ENCODE results near the gene SLCO4C1. TPM values are rescaled to one million over a fixed set of nuclear protein-coding genes. Genes with fewer than 3 reads are reported as not detected.

Gene SLCO4C1
- total RNA-seq, 4 donors from 2014 or later = 0.09 to 0.76 TPM; not detected in 2

- TF ChIP-seq POLR2A (IDR thresholded peaks at IDR 0.05) = no peak
- TF ChIP-seq CTCF (IDR thresholded peaks at IDR 0.05) = no peak
- peak overlapping the region in 1 of 2 donors; percentile 1 for H3K4me3 ChIP-seq
- no peak for DNase-seq
- H3K27me3 ChIP-seq = no peaks in the 10 kb centered on the region
- H3K36me3 ChIP-seq = no peaks in the 10 kb centered on the region
- H3K27ac ChIP-seq = no peak overlapping the region
- H3K9me3 ChIP-seq = no peaks in the 10 kb centered on the region
- intact Hi-C loops (cut with DNase I; ENCODE audit: low total_unique reads) = no loop called here
- peaks cover 0 to 4% of the 10 kb centered on the region in 2 donors for H3K4me1 ChIP-seq
Measured at GRCh38 chr5:102295534-102296177, 428 bp downstream of the SLCO4C1 start.

GRCh38 chr5:102294886-102295395 is 1.1 kb downstream of the SLCO4C1 start:
- Histone ChIP-seq H3K9me3 (no peaks in the 10 kb centered on the region), H3K36me3 (no peaks in the 10 kb centered on the region), H3K4me1 (peaks cover 0 to 4% of the 10 kb centered on the region in 2 donors), H3K4me3 (no peak overlapping the region), H3K27me3 (no peaks in the 10 kb centered on the region), H3K27ac (no peak overlapping the region)
- DNase-seq = no peak
- intact Hi-C loops (cut with DNase I; ENCODE audit: low total_unique reads) = no loop called here
- TF ChIP-seq CTCF (IDR thresholded peaks at IDR 0.05) = no peak
- no peak for TF ChIP-seq POLR2A (IDR thresholded peaks at IDR 0.05)

- TF ChIP-seq CTCF (IDR thresholded peaks at IDR 0.05) = no peak
- no peak for TF ChIP-seq POLR2A (IDR thresholded peaks at IDR 0.05)
Measured at GRCh38 chr5:102290004-102290403, 6.1 kb downstream of the SLCO4C1 start.

GRCh38 chr5:102289251-102289899 is 6.7 kb downstream of the SLCO4C1 start:
- no peaks in the 10 kb centered on the region for H3K36me3 ChIP-seq
- no peak overlapping the region for H3K4me3 ChIP-seq
- H3K27me3 ChIP-seq = no peaks in the 10 kb centered on the region
- DNase-seq = no peak
- intact Hi-C loops (cut with DNase I; ENCODE audit: low total_unique reads) = no loop called here
- no peaks in the 10 kb centered on the region for H3K9me3 ChIP-seq
- no peaks in the 10 kb centered on the region for H3K4me1 ChIP-seq
- H3K27ac ChIP-seq = no peak overlapping the region
- TF ChIP-seq POLR2A (IDR thresholded peaks at IDR 0.05) (no peak), CTCF (IDR thresholded peaks at IDR 0.05) (no peak)

More at GRCh38 chr5:102290004-102290403, 6.1 kb downstream of the SLCO4C1 start:
- intact Hi-C loops (cut with DNase I; ENCODE audit: low total_unique reads) = no loop called here
- H3K4me1 ChIP-seq = no peaks in the 10 kb centered on the region
- H3K27ac ChIP-seq = no peak overlapping the region
- no peak for DNase-seq
- H3K27me3 ChIP-seq = no peaks in the 10 kb centered on the region
- no peaks in the 10 kb centered on the region for H3K9me3 ChIP-seq
- H3K36me3 ChIP-seq = no peaks in the 10 kb centered on the region
- no peak overlapping the region for H3K4me3 ChIP-seq

GRCh38 chr5:102288630-102289029 is 7.5 kb downstream of the SLCO4C1 start:
- Histone ChIP-seq H3K4me3 (no peak overlapping the region), H3K27me3 (no peaks in the 10 kb centered on the region), H3K4me1 (no peaks in the 10 kb centered on the region), H3K27ac (no peak overlapping the region), H3K9me3 (no peaks in the 10 kb centered on the region), H3K36me3 (no peaks in the 10 kb centered on the region)
- TF ChIP-seq CTCF (IDR thresholded peaks at IDR 0.05) (no peak), POLR2A (IDR thresholded peaks at IDR 0.05) (no peak)
- intact Hi-C loops (cut with DNase I; ENCODE audit: low total_unique reads) = no loop called here
- no peak for DNase-seq
